Activated CD8-positive, alpha-beta memory T cell treated with anti-CD3 and anti-CD28 coated beads, Interleukin-2, amount 50 U/mL, for 4 hours (primary cell): Measurements from ENCODE around the gene PES1.
"Not testable (repeated sequence)": the region's sequence is repeated elsewhere in the genome, so short reads cannot be mapped to it uniquely, and the experiment has no call there.

Source experiments
- DNase-seq: peaks from one replicate; pipeline ENCODE4 v3.0.0-alpha.2; 2020

PES1 gene

DNA sequence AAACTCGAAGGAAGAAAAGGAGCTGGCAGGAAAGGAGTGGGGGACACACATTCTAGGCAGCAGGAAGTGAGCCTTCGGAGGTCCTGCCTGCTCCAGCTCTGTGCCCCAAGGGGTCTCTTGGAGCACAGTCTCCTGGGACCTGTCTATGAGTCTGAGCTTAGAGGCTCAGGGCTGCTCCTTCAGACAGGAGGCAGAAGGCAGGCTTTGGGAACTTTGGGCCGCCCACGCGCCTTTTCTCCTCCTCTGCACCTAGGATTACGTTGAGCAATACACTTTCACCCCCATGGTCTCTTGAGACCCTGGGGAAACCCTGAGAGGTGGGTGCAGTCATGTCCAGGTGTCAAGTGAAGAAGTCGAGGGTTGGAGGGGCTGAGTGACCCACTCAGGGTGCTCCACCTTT is 16.2 kb upstream of the PES1 start:
- DNase-seq: no peak

DNA sequence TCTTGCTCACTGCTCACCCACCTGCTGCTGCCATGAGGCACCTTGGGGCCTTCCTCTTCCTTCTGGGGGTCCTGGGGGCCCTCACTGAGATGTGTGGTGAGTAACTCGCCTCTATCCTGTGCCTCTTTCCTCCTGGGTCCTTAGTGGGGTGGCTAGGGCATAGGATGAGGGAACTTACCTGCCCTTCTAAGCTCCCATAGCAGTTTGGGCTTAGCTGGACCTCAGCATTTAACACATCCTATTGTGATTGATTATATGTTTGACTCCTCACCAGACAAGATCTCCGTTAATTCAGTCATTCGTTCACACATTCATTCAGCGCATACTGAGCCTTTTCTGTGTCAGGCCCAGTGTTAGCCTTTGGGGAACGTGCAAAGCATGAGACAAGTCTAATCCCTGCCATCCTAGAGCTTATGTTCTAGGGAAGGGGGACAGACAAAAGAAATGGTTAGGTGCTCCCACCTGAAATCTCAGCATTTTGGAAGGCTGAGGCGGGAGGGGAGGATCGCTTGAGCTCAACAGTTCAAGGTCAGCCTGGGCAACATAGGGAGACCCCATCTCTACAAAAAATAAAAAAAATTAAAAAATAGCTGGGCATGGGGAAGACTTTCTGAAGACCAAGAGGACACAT is 15.7 kb upstream of the PES1 start:
- no peak for DNase-seq

DNA sequence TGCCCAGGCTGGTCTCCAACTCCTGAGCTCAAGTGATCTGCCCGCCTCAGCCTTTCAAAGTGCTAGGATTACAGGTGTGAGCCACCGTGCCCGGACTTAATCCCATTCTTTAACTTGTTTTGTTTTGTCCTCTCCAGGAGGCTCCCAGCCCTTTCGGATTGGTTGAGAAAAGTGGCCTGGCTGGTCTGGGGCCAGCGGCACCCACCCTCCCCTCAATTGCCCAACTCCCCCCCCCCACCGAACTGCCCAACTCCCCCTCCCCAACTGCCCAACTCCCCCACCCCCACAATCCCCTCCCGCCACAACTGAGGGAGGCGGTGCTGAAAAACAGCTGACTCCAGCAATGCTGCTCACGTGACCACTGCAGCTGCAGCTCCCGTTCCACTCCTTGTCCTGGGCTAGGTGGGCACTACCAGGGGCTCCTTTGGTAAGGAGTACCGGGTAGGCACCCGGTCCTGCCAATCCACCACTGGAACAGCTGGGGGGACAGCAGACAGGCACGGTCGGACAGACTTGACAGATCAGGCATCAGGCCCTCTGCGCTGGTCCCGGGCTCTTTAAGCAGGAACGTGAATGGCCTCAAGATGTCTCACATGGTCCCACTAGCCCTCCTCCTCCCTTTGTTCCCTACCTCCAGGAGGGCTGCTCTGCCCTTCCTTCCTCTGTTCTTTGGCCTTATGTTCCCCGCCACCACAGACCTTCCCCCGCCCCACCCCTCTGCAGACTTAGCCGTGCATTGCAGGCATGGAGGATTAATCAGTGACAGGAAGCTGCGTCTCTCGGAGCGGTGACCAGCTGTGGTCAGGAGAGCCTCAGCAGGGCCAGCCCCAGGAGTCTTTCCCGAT is 15.0 kb upstream of the PES1 start, which contains the start of gene TCN2:
Gene TCN2 (plus strand): TSS at position 720 of the 845 bp plus-strand sequence. CDS start 158 bp downstream, outside the sequence.
- DNase-seq: no peak

DNA sequence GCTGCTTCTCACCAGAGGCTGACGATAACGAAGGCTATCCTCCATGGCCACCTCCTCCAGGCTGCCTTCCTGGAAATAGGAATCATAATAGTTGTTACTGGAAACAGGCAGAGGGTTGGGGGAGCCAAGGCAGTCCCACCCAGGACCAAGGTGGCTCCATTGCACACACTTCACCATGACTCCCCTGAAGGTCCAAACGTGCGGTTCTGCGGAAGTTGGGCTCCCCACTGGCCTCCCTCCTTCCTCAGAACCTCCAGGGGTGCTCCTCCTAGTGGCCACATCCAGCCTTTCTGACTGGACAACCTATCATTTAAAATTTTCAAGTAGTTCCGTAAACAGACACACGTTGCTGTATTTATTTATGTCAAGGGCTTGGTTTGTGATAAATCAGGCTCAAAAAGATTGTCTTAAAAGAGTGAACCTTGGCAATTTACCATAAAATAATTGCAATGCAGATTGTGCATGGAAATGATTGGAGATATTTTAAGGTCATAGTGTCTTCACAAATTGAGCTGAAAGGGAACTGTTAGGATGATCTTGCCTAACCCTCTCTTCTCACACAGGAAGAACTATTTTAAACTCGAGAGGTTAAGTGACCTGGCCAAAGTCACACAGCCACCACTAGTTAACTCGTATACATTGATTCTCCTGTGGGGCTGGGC is 13.9 kb upstream of the PES1 start:
- DNase-seq: peak; percentile 45

DNA sequence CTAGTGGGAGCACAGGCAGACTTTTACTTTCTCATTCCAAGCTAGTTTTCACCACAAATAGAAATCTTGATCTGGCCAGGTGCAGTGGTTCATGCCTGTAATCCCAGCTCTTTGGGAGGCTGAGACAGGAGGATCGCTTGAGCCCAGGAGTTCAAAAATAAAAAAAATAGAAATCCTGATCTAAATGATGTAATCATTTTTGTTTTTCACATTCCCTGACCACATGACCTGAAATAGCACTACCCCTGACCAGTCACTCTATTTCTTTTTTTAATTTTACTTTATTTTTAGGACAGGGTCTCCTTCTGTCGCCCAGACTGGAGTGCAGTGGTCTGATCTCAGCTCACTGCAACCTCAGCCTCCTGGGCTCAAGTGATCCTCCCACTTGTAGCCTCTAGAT is 13.0 kb upstream of the PES1 start:
- DNase-seq: no peak

DNA sequence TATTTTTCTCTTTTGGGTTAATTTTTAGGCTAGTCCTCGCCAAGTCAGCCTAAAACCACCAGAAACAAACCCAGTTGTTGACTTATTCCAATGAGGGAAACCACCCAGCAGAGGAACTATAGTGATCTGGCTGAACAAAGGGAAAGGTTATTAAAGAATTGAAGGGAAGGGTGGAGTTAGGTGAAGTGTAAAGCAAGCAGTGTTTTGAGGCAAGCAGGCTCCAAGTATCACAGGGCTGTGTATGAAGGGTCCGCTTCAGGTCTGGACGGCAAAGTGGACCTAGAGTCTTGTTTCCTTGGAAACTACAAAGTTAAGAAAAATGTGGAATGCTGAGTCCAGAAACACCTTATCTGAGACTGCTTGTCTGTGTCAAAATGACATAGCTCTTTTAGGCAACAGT is 12.1 kb upstream of the PES1 start:
- no peak for DNase-seq

DNA sequence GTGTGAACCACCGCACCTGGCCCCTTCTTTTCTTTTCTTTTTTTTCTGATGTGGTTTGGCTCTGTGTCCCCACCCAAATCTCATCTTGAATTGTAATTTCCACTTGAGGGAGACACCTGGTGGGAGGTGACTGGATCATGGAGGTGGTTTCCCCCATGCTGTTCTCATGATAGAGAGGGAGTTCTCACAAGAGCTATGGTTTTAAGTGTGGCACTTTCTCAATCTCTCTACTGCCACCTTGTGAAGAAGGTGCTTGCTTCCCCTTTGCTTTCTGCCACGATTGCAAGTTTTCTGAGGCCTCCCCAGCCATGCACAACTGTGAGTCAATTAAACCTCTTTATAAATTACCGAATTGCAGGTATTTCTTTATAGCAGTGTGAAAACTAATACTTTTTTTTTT is 10.3 kb upstream of the PES1 start:
- DNase-seq: no peak

DNA sequence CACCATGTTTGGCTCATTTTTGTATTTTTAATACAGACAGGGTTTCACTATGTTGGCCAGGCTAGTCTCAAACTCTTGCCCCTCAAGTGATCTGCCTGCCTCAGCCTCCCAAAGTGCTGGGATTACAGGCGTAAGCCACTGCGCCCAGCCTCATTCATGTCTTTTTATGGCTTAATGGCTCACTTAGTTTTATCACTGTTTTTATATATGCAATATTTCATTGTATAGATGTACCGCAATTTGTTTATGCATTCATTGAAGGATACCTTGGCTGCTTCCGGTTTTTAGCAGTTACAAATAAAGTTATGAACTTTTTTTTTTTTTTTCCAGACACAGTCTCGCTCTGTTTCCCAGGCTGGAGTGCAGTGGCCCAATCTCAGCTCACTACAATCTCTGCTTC is 9.8 kb upstream of the PES1 start:
- no peak for DNase-seq

DNA sequence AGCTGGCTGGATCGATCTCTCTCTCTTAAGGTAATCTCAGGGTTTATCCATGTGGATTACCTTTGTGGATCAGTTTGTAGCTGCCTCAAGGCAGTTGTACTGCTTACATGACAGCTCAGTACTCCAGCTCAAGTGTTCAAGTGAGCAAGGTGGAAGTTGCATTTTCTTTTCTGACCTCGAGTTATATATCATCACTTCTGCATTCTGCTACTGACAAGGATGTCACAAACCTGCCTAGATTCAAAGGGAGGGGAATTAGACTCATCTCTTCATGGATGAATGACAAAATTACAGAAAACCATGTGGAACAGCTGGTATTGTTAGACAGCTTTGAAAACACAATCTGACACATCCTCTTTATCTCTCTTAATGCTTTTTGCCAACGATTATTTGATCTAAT is 9.2 kb upstream of the PES1 start:
- no peak for DNase-seq

DNA sequence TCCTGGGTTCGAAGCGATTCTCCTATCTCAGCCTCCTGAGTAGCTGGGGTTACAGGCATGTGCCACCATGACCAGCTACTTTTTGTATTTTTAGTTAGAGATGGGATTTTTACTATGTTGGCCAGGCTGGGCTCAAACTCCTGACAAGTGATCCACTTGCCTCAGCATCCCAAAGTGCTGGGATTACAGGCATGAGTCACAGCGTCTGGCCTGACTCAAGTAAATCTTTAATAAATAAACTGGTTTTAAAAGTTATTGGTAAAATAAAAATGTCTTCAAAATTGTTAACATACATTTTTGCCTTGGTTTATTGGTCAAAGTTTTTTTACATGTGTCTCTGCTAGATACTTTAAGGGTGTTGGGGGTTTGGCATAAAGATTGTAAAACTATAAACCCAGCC is 7.3 kb upstream of the PES1 start:
- DNase-seq: no peak

DNA sequence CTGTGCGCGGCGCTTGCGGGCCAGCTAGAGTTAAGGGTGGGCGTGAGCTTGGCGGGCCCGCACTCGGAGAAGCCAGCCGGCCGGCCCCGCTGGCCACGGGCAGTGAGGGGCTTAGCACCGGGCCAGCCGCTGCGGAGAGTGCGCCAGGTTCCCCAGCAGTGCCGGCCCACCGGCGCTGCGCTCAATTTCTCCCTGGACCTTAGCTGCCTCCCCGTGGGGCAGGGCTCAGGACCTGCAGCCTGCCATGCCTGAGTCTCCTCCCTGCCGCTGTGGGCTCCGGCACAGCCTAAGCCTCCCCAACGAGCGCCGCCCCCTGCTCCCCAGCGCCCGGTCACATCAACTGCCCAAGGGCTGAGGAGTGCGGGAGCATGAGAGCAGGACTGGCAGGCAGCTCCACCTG is 5.2 kb upstream of the PES1 start:
- DNase-seq: no peak

DNA sequence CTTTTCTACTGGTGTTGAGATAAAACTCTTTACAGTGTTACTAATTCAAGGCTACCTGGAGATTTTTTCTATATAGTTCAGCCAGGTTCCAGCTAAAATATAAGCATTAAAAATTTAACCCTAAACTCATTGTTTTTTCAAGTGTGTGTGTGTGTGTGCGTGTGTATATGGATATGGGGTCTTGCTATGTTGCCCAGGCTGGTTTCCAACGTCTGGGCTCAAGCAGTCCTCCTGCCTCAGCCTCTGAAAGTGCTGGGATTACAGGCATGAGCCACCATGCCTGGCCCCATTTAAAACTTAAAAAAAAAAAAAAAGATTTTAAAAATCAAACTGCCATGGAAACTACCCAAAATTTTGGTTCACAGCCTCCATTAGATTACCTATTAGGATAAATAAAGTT is 4.5 kb upstream of the PES1 start:
- DNase-seq: no peak

DNA sequence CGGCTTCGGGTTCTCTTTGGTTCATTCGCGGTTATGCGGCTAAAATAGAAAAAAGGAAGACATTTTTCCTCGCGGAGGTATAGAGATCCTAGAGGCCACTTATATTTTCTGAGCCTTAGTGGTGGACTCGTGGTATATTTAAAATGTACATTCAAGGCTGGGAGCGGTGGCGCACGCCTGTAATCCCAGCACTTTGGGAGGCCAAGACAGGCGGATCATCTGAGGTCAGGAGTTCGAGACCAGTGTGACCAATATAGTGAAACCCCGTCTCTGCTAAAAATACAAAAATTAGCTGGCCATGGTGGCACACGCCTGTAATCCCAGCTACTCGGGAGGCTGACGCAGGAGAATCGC is 627 bp upstream of the PES1 start:
- not testable (repeated sequence) for DNase-seq

DNA sequence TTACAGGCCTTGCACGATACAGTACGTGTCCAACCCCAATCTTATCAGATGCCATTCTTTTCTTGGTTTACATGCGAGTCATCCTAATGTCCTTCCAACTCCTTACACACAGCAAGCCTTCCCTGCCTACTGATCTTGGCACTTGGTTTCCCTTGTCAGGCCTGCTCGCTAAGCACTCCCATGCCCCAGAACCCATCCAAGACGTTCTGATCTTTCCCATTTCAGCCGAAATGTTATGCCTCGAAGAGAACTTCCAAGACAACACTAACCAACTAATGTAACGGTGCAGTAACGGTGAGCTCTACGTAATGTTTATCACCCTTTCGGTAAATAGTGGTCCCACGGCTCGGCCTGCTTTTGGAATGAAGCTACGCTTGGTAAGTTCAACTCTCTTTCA is 521 bp downstream of the PES1 start:
- DNase-seq: no peak

DNA sequence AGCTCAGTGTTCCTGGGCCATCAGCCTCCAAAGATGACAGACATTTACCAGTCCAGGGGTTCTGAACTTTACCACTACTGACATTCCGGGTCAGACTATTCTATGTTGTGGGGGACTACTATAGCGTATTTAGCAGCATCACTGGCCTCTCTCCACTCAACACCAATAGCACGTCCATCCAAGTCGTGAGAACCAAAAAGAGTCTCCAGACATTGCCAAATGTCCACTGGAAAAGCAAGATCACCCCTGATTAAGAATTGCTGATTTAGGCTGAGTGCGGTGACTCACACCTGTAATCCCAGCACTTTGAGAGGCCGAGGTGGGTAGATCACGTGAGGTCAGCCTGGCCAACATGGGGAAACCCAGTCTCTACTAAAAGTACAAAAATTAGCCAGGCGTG is 5.3 kb downstream of the PES1 start:
- DNase-seq: no peak

DNA sequence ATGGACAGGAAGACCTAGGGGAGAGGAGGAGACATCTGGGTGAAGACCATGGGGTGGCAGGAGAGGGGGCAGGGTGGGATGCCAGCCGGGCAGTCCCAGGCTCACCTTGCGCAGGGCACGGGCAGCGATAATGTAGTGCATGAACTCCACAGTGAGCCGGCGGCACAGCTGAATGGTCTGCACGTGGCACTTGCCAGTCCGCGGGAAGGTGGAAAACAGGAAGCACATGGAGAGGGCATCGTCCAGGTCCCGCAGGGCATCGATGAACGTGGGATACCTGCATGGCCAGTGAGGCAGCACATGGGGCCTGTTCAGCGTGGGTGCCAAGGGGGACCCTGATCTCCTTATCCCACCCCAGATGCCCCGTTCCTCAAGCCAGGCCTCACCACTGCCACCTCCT is 7.3 kb downstream of the PES1 start:
- DNase-seq: no peak

DNA sequence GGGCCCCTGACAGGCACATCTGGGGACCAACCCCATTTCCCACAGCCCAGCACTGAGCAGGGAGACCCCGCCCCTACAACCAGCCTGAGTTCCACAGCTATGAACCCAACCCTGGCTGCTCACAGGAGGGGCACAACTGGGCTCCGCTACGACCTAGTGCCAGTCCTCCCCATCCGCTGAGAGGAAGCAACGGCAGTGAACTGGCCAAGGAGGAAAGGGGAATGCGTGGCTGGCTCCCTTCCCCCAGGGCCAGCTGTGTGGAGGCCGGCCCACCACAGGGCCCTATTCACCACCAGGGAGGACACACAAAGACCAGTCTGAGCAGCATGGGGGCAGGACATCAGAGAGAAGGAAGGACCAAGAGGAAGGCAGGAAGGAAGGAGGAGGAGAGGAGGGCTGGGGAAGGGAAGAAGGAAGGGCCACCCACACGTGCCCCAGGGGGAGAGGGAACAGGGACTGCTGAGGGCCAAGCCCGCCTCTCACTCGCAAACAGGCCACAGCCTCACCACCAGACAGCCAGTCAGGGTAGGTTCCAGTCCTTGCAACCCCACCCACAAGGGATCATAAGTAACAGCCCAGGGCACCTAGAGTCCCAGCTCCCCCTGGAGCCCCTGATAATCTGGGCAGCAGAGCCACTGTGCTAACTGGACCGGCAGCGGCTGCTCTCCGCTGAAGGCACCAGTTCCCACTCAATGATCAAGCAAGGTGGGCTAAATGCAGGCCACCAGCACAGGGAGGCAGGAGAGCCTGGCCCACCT is 8.7 kb downstream of the PES1 start:
- no peak for DNase-seq

DNA sequence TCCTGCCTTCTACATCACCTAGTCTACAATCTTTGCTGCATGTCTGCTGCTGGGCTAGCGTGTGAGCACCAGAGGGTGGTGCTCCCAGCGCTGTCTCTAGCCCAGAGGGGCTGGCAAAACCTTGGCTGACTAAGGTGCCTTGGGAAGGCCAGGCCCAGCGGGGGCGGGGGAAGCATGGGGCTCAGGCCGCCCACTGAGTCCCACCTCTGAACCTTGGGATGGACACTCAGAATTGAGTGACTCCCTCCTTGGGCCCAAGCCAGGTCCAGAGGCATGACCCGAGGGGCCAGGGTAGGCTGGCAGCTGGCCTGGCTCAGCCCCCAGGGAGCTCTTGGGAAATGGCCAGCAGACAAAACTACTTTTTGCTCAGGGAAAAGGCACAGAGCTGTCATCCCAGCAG is 9.7 kb downstream of the PES1 start:
- DNase-seq: no peak

DNA sequence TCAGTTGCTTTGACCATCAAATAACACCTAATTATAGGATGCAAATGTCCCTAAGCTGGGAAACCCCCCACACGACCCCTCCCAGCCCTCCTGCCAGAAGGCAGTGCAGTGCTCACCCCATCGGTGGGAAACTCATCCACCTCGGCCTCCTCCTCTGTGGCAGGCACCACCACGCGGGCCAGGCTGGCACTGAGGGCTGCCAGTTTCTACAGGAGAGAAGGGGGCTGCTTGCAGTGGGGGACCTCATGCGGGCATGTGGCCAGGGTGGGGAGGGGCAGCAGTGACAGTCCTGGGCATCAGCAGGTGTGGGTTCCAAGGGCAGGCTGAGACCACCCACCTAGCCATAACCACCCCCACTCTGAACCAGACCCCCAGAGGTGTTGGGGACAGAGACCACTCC is 10.8 kb downstream of the PES1 start:
- DNase-seq: no peak

DNA sequence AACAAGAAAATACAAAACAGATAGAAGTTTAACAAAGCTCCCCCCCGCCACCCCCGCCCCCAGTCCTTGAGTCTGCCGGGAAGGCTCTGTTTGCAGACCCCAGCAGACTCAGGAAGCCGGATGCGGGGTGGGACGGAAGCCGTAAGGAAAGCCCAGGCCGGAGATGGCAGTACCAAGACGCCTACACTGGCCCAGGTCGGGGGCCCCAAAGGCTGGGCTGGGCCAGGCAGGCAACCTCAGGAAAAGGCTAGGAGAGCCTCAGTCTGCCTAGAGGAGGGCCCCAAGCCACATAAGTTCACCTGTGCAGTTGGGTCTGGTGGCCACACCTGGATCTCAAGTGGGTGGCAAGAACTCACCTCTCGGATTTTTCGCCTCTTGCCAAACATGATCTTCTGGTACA is 13.2 kb downstream of the PES1 start:
- DNase-seq: no peak

DNA sequence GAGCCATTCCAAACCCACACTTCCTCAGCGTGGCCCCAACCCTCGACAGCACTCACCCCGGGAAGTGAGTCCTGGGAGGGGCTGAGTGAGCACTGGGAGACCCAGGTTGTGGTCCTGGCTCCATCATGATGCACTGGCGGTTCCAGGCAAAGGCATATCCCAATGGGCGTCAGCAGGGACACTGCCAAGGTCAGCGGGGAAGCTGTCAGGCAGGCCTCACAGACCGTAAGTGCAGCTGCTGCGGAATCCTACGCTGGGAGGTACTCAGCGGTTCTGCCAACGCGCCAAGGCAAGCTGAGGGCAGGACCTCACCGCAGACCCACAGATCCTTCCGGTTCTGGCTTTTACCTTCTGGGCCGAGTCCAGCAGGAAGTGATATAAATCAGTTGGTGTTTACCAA is 15.9 kb downstream of the PES1 start:
- no peak for DNase-seq

DNA sequence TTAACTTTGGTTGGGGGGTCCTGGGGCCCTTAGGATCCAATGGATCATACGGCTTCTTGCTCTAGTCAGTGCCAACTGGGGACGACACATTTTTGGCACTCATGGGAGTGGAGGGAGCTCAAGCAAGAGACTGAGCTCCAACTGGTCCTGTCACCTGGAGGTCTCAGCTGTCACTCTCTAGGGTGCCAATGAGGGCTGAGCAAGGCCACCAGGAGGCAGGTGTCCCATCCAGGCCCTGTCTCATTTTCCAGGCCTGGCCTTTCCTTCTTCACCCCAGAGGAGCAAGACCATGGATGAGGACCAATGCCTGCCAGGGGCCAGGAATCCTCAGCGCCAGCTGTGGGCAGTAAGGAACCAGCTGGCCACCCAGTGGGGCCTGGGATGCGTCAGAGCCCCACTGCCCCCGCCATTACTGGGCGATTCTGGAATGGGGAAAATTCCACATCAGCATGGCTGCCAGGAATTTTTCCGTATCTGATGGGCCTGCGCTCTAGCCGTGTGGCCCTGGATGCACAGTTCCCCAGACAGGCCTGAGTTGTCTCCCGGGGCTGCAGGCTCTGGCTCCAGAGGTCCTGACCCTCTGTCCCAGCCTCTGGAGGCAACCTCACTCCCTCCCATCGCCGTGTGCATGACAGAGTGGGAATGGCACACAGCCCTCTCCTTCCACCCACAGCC is 16.6 kb downstream of the PES1 start:
- DNase-seq: no peak
